CD4-positive, alpha-beta memory T cell (primary cell): ENCODE data around the gene RNF14. TPM values are rescaled to one million over a fixed set of nuclear protein-coding genes. Genes with fewer than 3 reads are reported as not detected.

ENCODE experiments used
- CTCF ChIA-PET: fragments of 350-600 bp; sonication (Branson Sonifier 250); formaldehyde crosslinking; loops from one replicate; lab custom pipeline; 2021; ENCODE audit warnings: inconsistent platforms; ENCODE audit not compliant: partially characterized antibody; lab: Charles Lee
- POLR2A ChIA-PET: fragments of 350-600 bp; sonication (Branson Sonifier 250); formaldehyde crosslinking; loops from one replicate; lab custom pipeline; 2021; ENCODE audit not compliant: partially characterized antibody; lab: Charles Lee
- DNase-seq, 5 donors: peaks; one replicate each; pipeline versions ENCODE4 v3.0.0 to v3.0.0-alpha.2; 2020 to 2022; ENCODE audit warnings: mixed read lengths in 1 of 5
- H3K27ac ChIP-seq: one replicate; pipeline ENCODE4 v1.7.0; 2013; ENCODE audit warnings: low read depth, low read length
- H3K27me3 ChIP-seq: 2 replicates; pipeline ENCODE4 v1.7.0; 2013; ENCODE audit warnings: mild to moderate bottlenecking, low read length, moderate library complexity; ENCODE audit not compliant: insufficient read depth
- H3K36me3 ChIP-seq: 2 replicates; pipeline ENCODE4 v1.7.0; 2013; ENCODE audit warnings: mild to moderate bottlenecking, low read length, moderate library complexity; ENCODE audit not compliant: insufficient read depth
- H3K4me1 ChIP-seq: 2 replicates; pipeline ENCODE4 v1.7.0; 2013; ENCODE audit warnings: mild to moderate bottlenecking, low read length, moderate library complexity; ENCODE audit not compliant: insufficient read depth
- H3K4me3 ChIP-seq, 2 donors: one replicate each; pipeline ENCODE4 v1.7.0; 2013; ENCODE audit warnings: low read length in 2 of 2, mild to moderate bottlenecking in 1 of 2
- H3K9me3 ChIP-seq, 2 donors: one replicate each; pipeline ENCODE4 v1.7.0; 2013; ENCODE audit warnings: low read length in 2 of 2, control low read depth in 1 of 2; ENCODE audit not compliant: control insufficient read depth in 1 of 2
- H3K27ac Mint-ChIP-seq, 7 donors: one replicate each; pipeline ENCODE4 v1.8.0; 2020 to 2021; ENCODE audit warnings: mixed read lengths in 7 of 7, mild to moderate bottlenecking in 6 of 7, inconsistent platforms in 3 of 7, moderate library complexity in 3 of 7
- H3K27me3 Mint-ChIP-seq, 2 donors: one replicate each; pipeline ENCODE4 v1.8.0; 2020 to 2021; ENCODE audit warnings: mixed read lengths in 2 of 2
- H3K36me3 Mint-ChIP-seq, 2 donors: one replicate each; pipeline ENCODE4 v1.8.0; 2020 to 2021; ENCODE audit warnings: mixed read lengths in 2 of 2, inconsistent platforms in 1 of 2, mild to moderate bottlenecking in 1 of 2
- H3K4me1 Mint-ChIP-seq, 4 donors: one replicate each; pipeline ENCODE4 v1.8.0; 2020 to 2021; ENCODE audit warnings: mixed read lengths in 4 of 4, mild to moderate bottlenecking in 1 of 4
- H3K4me3 Mint-ChIP-seq, 8 donors: one replicate each; pipeline ENCODE4 v1.8.0; 2020 to 2021; ENCODE audit warnings: mixed read lengths in 8 of 8, mild to moderate bottlenecking in 7 of 8, moderate library complexity in 6 of 8, inconsistent platforms in 3 of 8
- H3K9me3 Mint-ChIP-seq, 8 donors: one replicate each; pipeline ENCODE4 v1.8.0; 2020 to 2021; ENCODE audit warnings: mixed read lengths in 8 of 8, mild to moderate bottlenecking in 5 of 8, inconsistent platforms in 3 of 8, moderate library complexity in 1 of 8
- intact Hi-C: fragments of 100-400 bp; cut with micrococcal nuclease; formaldehyde crosslinking; loops from one replicate; pipeline ENCODE4 v1.15.1; 2023
- polyA plus RNA-seq, 2 donors: library from polyadenylated mRNA; unstranded; fragments of 300-500 nt; fragmentation: Illumina TruSeq; gene quantifications; one replicate each; pipeline ENCODE4 v1.2.3, GENCODE V29; 2021
- total RNA-seq, 2 experiments: library from RNA; stranded (reverse); gene quantifications; one replicate each; pipeline ENCODE4 v1.2.3, GENCODE V29; 2021

RNF14 gene
- total and polyA plus RNA-seq, 4 experiments from 2014 or later = 35.4 to 52.0 (median 45.2) TPM

- Mint-ChIP-seq H3K9me3 (no peaks in the 10 kb centered on the region), H3K27ac (peak overlapping the region; percentile 27 to 91 (median 71)), H3K4me3 (peak overlapping the region in 5 of 8 donors; percentile 3 to 63 (median 35)), H3K4me1 (peaks cover 18 to 34% (median 23%) of the 10 kb centered on the region in 4 donors), H3K27me3 (no peaks in the 10 kb centered on the region), H3K36me3 (peaks cover 24 to 45% of the 10 kb centered on the region in 2 donors)
- no peak overlapping the region for H3K4me3 ChIP-seq
- ChIA-PET CTCF (interaction anchor here (0.8 to 11.6 kb wide), 5 partner anchors 10 to 313 kb away, joined by 4 to 203 read pairs (median 4); partner anchors contain the start of gene RNF14), POLR2A (interaction anchor here (0.8 to 2.0 kb wide), 4 partner anchors 9 to 38 kb away, joined by 4 to 6 read pairs (median 4); partner anchors contain the start of gene RNF14)
- H3K9me3 ChIP-seq = no peaks in the 10 kb centered on the region
- no peak overlapping the region for H3K27ac ChIP-seq
- H3K36me3 ChIP-seq = peaks cover 15% of the 10 kb centered on the region
- H3K4me1 ChIP-seq = peaks cover 24% of the 10 kb centered on the region
- intact Hi-C loops = no loop called here
- peak in 3 of 5 donors; percentile 23 to 32 (median 25) for DNase-seq
- no peaks in the 10 kb centered on the region for H3K27me3 ChIP-seq
Measured at GRCh38 chr5:142006363-142007236, 37.7 kb downstream of the RNF14 start.

- H3K4me1 ChIP-seq = peaks cover 30% of the 10 kb centered on the region
- H3K36me3 ChIP-seq = peaks cover 13% of the 10 kb centered on the region
- Mint-ChIP-seq H3K9me3 (no peaks in the 10 kb centered on the region), H3K27me3 (no peaks in the 10 kb centered on the region), H3K4me3 (peak overlapping the region in 5 of 8 donors; percentile 7 to 63 (median 35)), H3K4me1 (peaks cover 22 to 40% (median 28%) of the 10 kb centered on the region in 4 donors), H3K36me3 (peaks cover 24 to 39% of the 10 kb centered on the region in 2 donors), H3K27ac (peak overlapping the region; percentile 14 to 91 (median 71))
- H3K9me3 ChIP-seq = no peaks in the 10 kb centered on the region
- ChIA-PET POLR2A (interaction anchor here (0.8 to 1.2 kb wide), 3 partner anchors 9 to 38 kb away, joined by 4 to 5 read pairs (median 4); partner anchors contain the start of gene RNF14), CTCF (interaction anchor here (0.8 to 11.6 kb wide), 6 partner anchors 9 to 314 kb away, joined by 3 to 203 read pairs (median 4); partner anchors contain the start of gene RNF14)
- no peak overlapping the region for H3K27ac ChIP-seq
- intact Hi-C loops = no loop called here
- no peak for DNase-seq
- no peaks in the 10 kb centered on the region for H3K27me3 ChIP-seq
- no peak overlapping the region for H3K4me3 ChIP-seq
Measured at GRCh38 chr5:142007237-142007544, 38.3 kb downstream of the RNF14 start.

GRCh38 chr5:142008813-142009212 lies 39.9 kb downstream of the RNF14 start:
- H3K27me3 ChIP-seq = no peaks in the 10 kb centered on the region
- Mint-ChIP-seq H3K27ac (peak overlapping the region in 1 of 7 donors; percentile 65), H3K36me3 (peaks cover 21 to 27% of the 10 kb centered on the region in 2 donors), H3K9me3 (no peaks in the 10 kb centered on the region), H3K4me3 (peak overlapping the region in 1 of 8 donors; percentile 19), H3K4me1 (peaks cover 27 to 52% (median 38%) of the 10 kb centered on the region in 4 donors), H3K27me3 (no peaks in the 10 kb centered on the region)
- ChIA-PET POLR2A (interaction anchor here (0.6 kb wide), 1 partner anchor 372 kb away, joined by 3 read pairs; the partner anchor contains the start of genes HDAC3 and RELL2), CTCF (interaction anchor here (1.5 to 11.6 kb wide), 4 partner anchors 8 to 134 kb away, joined by 3 to 203 read pairs (median 92); no protein-coding TSS in a partner anchor)
- H3K4me3 ChIP-seq = no peak overlapping the region
- H3K27ac ChIP-seq = no peak overlapping the region
- peaks cover 7% of the 10 kb centered on the region for H3K36me3 ChIP-seq
- intact Hi-C loops = no loop called here
- H3K9me3 ChIP-seq = no peaks in the 10 kb centered on the region
- no peak for DNase-seq
- H3K4me1 ChIP-seq = peaks cover 43% of the 10 kb centered on the region

- Mint-ChIP-seq H3K36me3 (peaks cover 18 to 21% of the 10 kb centered on the region in 2 donors), H3K27me3 (no peaks in the 10 kb centered on the region), H3K4me1 (peaks cover 31 to 60% (median 45%) of the 10 kb centered on the region in 4 donors), H3K9me3 (no peaks in the 10 kb centered on the region), H3K4me3 (no peak overlapping the region), H3K27ac (no peak overlapping the region)
- H3K4me3 ChIP-seq = no peak overlapping the region
- ChIA-PET POLR2A (no interaction called here), CTCF (interaction anchor here (0.9 to 11.6 kb wide), 5 partner anchors 9 to 133 kb away, joined by 3 to 203 read pairs (median 8); partner anchors contain the start of gene RNF14)
- peaks cover 54% of the 10 kb centered on the region for H3K4me1 ChIP-seq
- intact Hi-C loops = loop anchor here (5.0 kb wide), 1 partner anchor 687 kb away; no protein-coding TSS in a partner anchor
- no peak for DNase-seq
- no peaks in the 10 kb centered on the region for H3K36me3 ChIP-seq
- H3K9me3 ChIP-seq = no peaks in the 10 kb centered on the region
- H3K27me3 ChIP-seq = no peaks in the 10 kb centered on the region
- H3K27ac ChIP-seq = no peak overlapping the region
Measured at GRCh38 chr5:142009886-142010285, 41.0 kb downstream of the RNF14 start.

GRCh38 chr5:142011572-142012185 lies 42.8 kb downstream of the RNF14 start:
- no peak for DNase-seq
- Histone ChIP-seq H3K4me1 (peaks cover 66% of the 10 kb centered on the region), H3K27me3 (no peaks in the 10 kb centered on the region), H3K36me3 (no peaks in the 10 kb centered on the region), H3K27ac (no peak overlapping the region), H3K9me3 (no peaks in the 10 kb centered on the region), H3K4me3 (peak overlapping the region; percentile 79 to 84)
- intact Hi-C loops = loop anchor here (5.0 kb wide), 1 partner anchor 686 kb away; no protein-coding TSS in a partner anchor
- H3K36me3 Mint-ChIP-seq = peaks cover 5 to 10% of the 10 kb centered on the region in 2 donors
- ChIA-PET POLR2A (interaction anchor here (0.8 to 6.2 kb wide), 16 partner anchors 8 to 320 kb away, joined by 3 to 90 read pairs (median 4); partner anchors contain the start of genes NDFIP1 and RNF14), CTCF (interaction anchor here (0.7 to 11.6 kb wide), 26 partner anchors 8 to 361 kb away, joined by 3 to 203 read pairs (median 5); partner anchors contain the start of genes NDFIP1 and RNF14)
- H3K4me1 Mint-ChIP-seq = peaks cover 45 to 71% (median 58%) of the 10 kb centered on the region in 4 donors
- peaks cover 0 to 1% (median 0%) of the 10 kb centered on the region in 8 donors for H3K9me3 Mint-ChIP-seq
- H3K27me3 Mint-ChIP-seq = no peaks in the 10 kb centered on the region
- H3K27ac Mint-ChIP-seq = peak overlapping the region in 6 of 7 donors; percentile 86 to 95 (median 92)
- H3K4me3 Mint-ChIP-seq = peak overlapping the region; percentile 85 to 92 (median 88)

- Mint-ChIP-seq H3K27ac (peak overlapping the region; percentile 53 to 95 (median 92)), H3K36me3 (peaks cover 2 to 5% of the 10 kb centered on the region in 2 donors), H3K4me3 (peak overlapping the region; percentile 85 to 92 (median 88)), H3K27me3 (no peaks in the 10 kb centered on the region), H3K4me1 (peaks cover 43 to 71% (median 57%) of the 10 kb centered on the region in 4 donors), H3K9me3 (peaks cover 0 to 1% (median 0%) of the 10 kb centered on the region in 8 donors)
- ChIA-PET CTCF (interaction anchor here (0.8 to 11.6 kb wide), 26 partner anchors 8 to 320 kb away, joined by 3 to 203 read pairs (median 5); partner anchors contain the start of genes NDFIP1 and RNF14), POLR2A (interaction anchor here (0.8 to 6.2 kb wide), 16 partner anchors 8 to 321 kb away, joined by 3 to 90 read pairs (median 6); partner anchors contain the start of genes NDFIP1 and RNF14)
- peak in 4 of 5 donors; percentile 30 to 59 (median 31) for DNase-seq
- intact Hi-C loops = loop anchor here (5.0 kb wide), 1 partner anchor 685 kb away; no protein-coding TSS in a partner anchor
- no peaks in the 10 kb centered on the region for H3K9me3 ChIP-seq
- peak overlapping the region; percentile 79 to 84 for H3K4me3 ChIP-seq
- peak overlapping the region; percentile 70 for H3K27ac ChIP-seq
- peaks cover 66% of the 10 kb centered on the region for H3K4me1 ChIP-seq
- no peaks in the 10 kb centered on the region for H3K36me3 ChIP-seq
- no peaks in the 10 kb centered on the region for H3K27me3 ChIP-seq
Measured at GRCh38 chr5:142012186-142012785, 43.4 kb downstream of the RNF14 start.
